HCT116 (cell line): ENCODE data around the gene PRKG1.

Experiments used
- ATF3 ChIP-seq: IDR thresholded peaks from 2 replicates; pipeline ENCODE4 v1.6.1; 2012
- CTCF ChIP-seq, 3 experiments: fragments of 200-600 bp in 1 of 3; sonication (generic) in 1 of 3; IDR thresholded peaks in 2 of 3; conservative IDR thresholded peaks in 1 of 3; 2 replicates each; pipeline ENCODE4 v1.5.1; 2012 to 2017; ENCODE audit warnings: low read depth in 2 of 3, low read length in 2 of 3, antibody characterized with exemption in 1 of 3, borderline replicate concordance in 1 of 3, control low read depth in 1 of 3, mild to moderate bottlenecking in 1 of 3, mixed read lengths in 1 of 3, mixed run types in 1 of 3, moderate library complexity in 1 of 3; ENCODE audit not compliant: insufficient read depth in 1 of 3
- EGR1 ChIP-seq: IDR thresholded peaks from 2 replicates; pipeline ENCODE4 v1.6.1; 2012; ENCODE audit warnings: low read depth
- EZH2 ChIP-seq: fragments of 200-600 bp; sonication (generic); IDR thresholded peaks from 2 replicates; pipeline ENCODE4 v1.6.1; 2017; ENCODE audit warnings: antibody characterized with exemption, mixed run types
- POLR2A ChIP-seq: IDR thresholded peaks from 2 replicates; pipeline ENCODE4 v1.7.0; 2011; ENCODE audit warnings: borderline replicate concordance; ENCODE audit not compliant: insufficient read depth, insufficient read length; ENCODE audit errors: extremely low read depth
- SRF ChIP-seq: IDR thresholded peaks from 2 replicates; pipeline ENCODE4 v1.6.1; 2012; ENCODE audit warnings: low read depth
- YY1 ChIP-seq: IDR thresholded peaks from 2 replicates; pipeline ENCODE4 v1.6.1; 2011; ENCODE audit warnings: low read length, low read depth, moderate library complexity, mild to moderate bottlenecking; ENCODE audit not compliant: insufficient replicate concordance; ENCODE audit errors: extremely low read depth
- ZBTB33 ChIP-seq: IDR thresholded peaks from 2 replicates; pipeline ENCODE4 v1.6.1; 2011; ENCODE audit warnings: mild to moderate bottlenecking, low read length, moderate library complexity; ENCODE audit not compliant: insufficient replicate concordance; ENCODE audit errors: extremely low read depth
- TF ChIP-seq, protein P1 (sequence below): IDR thresholded peaks from 2 replicates; pipeline ENCODE4 v1.6.1; 2012

GRCh38 chr10:52187521-52188258, 1113.4 kb downstream of the PRKG1 start:
- TF ChIP-seq CTCF (IDR thresholded peaks at IDR 0.05 in 2 of 3, conservative IDR thresholded peaks at IDR 0.05 in 1 of 3; ENCODE audit: borderline replicate concordance in 1 of 3, insufficient read depth in 1 of 3, low read depth in 2 of 3, low read length in 2 of 3) (no peak), POLR2A (no peak), EZH2 (no peak), ZBTB33 (no peak), EGR1 (no peak), ATF3 (no peak), SRF (no peak), YY1 (no peak)
- TF ChIP-seq, protein P1, sequence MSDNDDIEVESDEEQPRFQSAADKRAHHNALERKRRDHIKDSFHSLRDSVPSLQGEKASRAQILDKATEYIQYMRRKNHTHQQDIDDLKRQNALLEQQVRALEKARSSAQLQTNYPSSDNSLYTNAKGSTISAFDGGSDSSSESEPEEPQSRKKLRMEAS, result no peak
